ENCODE data around the gene ZBTB20.
A peak's percentile ranks its signal among the peaks of the same experiment; 100 is the strongest.

ZBTB20 gene

DNA sequence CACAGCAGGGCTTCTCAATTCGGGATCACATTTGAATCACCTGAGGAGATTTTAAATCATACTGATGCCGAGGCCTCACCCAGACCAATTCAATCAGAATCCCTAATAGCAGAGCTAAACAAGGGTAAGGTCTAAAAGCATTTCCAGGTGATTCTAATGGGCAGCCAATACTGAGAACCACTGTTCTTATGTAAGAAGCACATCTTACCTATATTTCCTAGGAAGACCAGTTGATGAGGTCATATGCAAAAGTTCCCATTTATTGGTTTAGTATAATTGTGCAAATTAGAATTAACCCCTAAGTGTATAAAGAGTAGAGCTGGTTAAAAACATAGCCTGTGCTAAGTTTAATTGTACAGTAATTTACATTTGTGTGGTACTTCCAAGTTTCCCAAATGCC lies 851.1 kb downstream of the ZBTB20 start:
- no peak for DNase-seq (ENCODE audit: low read depth in 3 of 3)

- no peak for DNase-seq (ENCODE audit: low read depth in 3 of 3)
These were observed 852.1 kb downstream of the ZBTB20 start for GRCh38 chr3:114294940-114295480.

DNA sequence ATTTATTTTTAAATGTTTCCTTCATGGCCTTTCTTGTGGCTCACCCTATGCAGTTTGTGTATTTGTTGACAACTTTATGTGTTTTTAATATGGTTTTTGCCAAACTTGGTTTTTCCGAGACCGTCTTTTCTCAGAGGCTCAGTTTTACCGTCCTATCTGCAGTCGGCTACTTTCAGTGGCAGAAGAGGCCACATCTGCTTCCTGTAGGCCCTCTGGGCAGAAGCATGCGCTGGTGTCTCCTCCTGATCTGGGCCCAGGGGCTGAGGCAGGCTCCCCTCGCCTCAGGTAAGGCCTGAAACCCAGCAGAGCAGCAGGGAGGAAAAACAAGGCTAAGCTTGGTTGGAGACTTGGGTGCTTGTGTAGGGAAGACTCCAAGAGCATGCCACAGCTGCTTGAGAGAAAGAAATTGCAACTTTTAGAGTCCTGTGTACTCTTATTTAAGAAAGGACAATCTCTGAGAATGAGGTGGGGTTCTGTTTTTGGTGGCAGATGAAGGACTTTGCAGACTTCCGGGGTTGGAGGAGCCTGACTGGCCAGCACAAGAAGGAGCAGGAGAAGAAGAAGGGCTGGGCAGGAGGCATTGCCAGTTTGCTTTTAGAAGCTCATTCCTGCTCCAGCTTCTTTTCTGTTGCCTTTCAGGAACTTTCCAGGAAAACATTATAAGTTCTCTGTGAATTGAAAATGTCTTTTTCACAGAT lies 853.1 kb downstream of the ZBTB20 start, which contains the start of gene TIGIT:
TIGIT (plus strand) TSS at position 191 of the 698 bp plus-strand sequence; CDS start at position 225, 34 bp downstream.
- DNase-seq (ENCODE audit: low read depth in 3 of 3), result no peak

GRCh38 chr3:114290911-114291901 lies 855.9 kb downstream of the ZBTB20 start:
- peak; percentile 75 to 85 (median 84) for DNase-seq (ENCODE audit: low read depth in 3 of 3)

- DNase-seq (ENCODE audit: low read depth in 3 of 3), result no peak
These were observed 860.8 kb downstream of the ZBTB20 start for GRCh38 chr3:114286266-114286665.

GRCh38 chr3:114285648-114286230 lies 861.3 kb downstream of the ZBTB20 start:
- no peak for DNase-seq (ENCODE audit: low read depth in 3 of 3)

- DNase-seq (ENCODE audit: low read depth in 3 of 3), result no peak
These were observed 862.4 kb downstream of the ZBTB20 start for GRCh38 chr3:114284644-114285043.

All from stimulated activated CD4-positive, alpha-beta T cell treated with anti-CD3 and anti-CD28 coated beads, TNF-alpha, amount 100 ng/mL, for 4 hours (primary cell).